ENCODE measurements around the gene DMAC2.

Gene DMAC2

GRCh38 chr19:41445575-41445974 lies 5.9 kb upstream of the DMAC2 start:
- H3K27ac ChIP-seq (ENCODE audit: low read length): no peak overlapping the region
- no peaks in the 10 kb centered on the region for H4K20me1 ChIP-seq (ENCODE audit: insufficient read depth, low read length)
- H3K9me3 ChIP-seq (ENCODE audit: insufficient read depth, low read length, severe bottlenecking): no peaks in the 10 kb centered on the region
- no peaks in the 10 kb centered on the region for H3K4me1 ChIP-seq (ENCODE audit: insufficient read depth, low read length)
- no peak for DNase-seq
- no peak overlapping the region for H3K4me2 ChIP-seq (ENCODE audit: insufficient read depth, low read length)
- ATAC-seq (ENCODE audit: insufficient read depth, low read depth): no peak
- no peaks in the 10 kb centered on the region for H3K36me3 ChIP-seq (ENCODE audit: insufficient read depth, low read length)
- no peak for TF ChIP-seq CTCF (IDR thresholded peaks at IDR 0.05; ENCODE audit: borderline replicate concordance, extremely low read depth, low read length, poor library complexity, severe bottlenecking)
- no peak for TF ChIP-seq EZH2 (IDR thresholded peaks at IDR 0.05; ENCODE audit: borderline replicate concordance, low read depth, low read length, severe bottlenecking)
- no peaks in the 10 kb centered on the region for H3K27me3 ChIP-seq (ENCODE audit: insufficient read depth, low read length, poor library complexity)
- H3K79me2 ChIP-seq (ENCODE audit: insufficient read depth, low read length): no peaks in the 10 kb centered on the region
- H2AFZ ChIP-seq (ENCODE audit: low read depth, low read length): no peak overlapping the region
- H3K4me3 ChIP-seq (ENCODE audit: low read depth in 1 of 2, low read length in 2 of 2): no peak overlapping the region
- H3K9ac ChIP-seq (ENCODE audit: low read depth, low read length): no peak overlapping the region

GRCh38 chr19:41443813-41444455 lies 4.2 kb upstream of the DMAC2 start:
- TF ChIP-seq EZH2 (IDR thresholded peaks at IDR 0.05; ENCODE audit: borderline replicate concordance, low read depth, low read length, severe bottlenecking) (no peak), CTCF (IDR thresholded peaks at IDR 0.05; ENCODE audit: borderline replicate concordance, extremely low read depth, low read length, poor library complexity, severe bottlenecking) (no peak)
- H3K4me1 ChIP-seq (ENCODE audit: insufficient read depth, low read length): peaks cover 9% of the 10 kb centered on the region
- H3K36me3 ChIP-seq (ENCODE audit: insufficient read depth, low read length): no peaks in the 10 kb centered on the region
- H4K20me1 ChIP-seq (ENCODE audit: insufficient read depth, low read length): no peaks in the 10 kb centered on the region
- no peak overlapping the region for H3K27ac ChIP-seq (ENCODE audit: low read length)
- peaks cover 4% of the 10 kb centered on the region for H3K79me2 ChIP-seq (ENCODE audit: insufficient read depth, low read length)
- H2AFZ ChIP-seq (ENCODE audit: low read depth, low read length): no peak overlapping the region
- no peak overlapping the region for H3K4me2 ChIP-seq (ENCODE audit: insufficient read depth, low read length)
- H3K9me3 ChIP-seq (ENCODE audit: insufficient read depth, low read length, severe bottlenecking): no peaks in the 10 kb centered on the region
- H3K27me3 ChIP-seq (ENCODE audit: insufficient read depth, low read length, poor library complexity): no peaks in the 10 kb centered on the region
- ATAC-seq (ENCODE audit: insufficient read depth, low read depth) (no peak), DNase-seq (no peak)
- no peak overlapping the region for H3K9ac ChIP-seq (ENCODE audit: low read depth, low read length)
- H3K4me3 ChIP-seq (ENCODE audit: low read depth in 1 of 2, low read length in 2 of 2): no peak overlapping the region

- Histone ChIP-seq H4K20me1 (ENCODE audit: insufficient read depth, low read length) (no peaks in the 10 kb centered on the region), H3K4me3 (ENCODE audit: low read depth in 1 of 2, low read length in 2 of 2) (no peak within 1 kb of the TSS), H3K36me3 (ENCODE audit: insufficient read depth, low read length) (peaks cover 6% of the 10 kb centered on the region), H3K27ac (ENCODE audit: low read length) (no peak within 1 kb of the TSS), H3K9me3 (ENCODE audit: insufficient read depth, low read length, severe bottlenecking) (no peaks in the 10 kb centered on the region), H3K27me3 (ENCODE audit: insufficient read depth, low read length, poor library complexity) (no peaks in the 10 kb centered on the region), H3K9ac (ENCODE audit: low read depth, low read length) (no peak within 1 kb of the TSS), H3K4me2 (ENCODE audit: insufficient read depth, low read length) (no peak within 1 kb of the TSS), H2AFZ (ENCODE audit: low read depth, low read length) (no peak within 1 kb of the TSS), H3K79me2 (ENCODE audit: insufficient read depth, low read length) (peaks cover 16% of the 10 kb centered on the region), H3K4me1 (ENCODE audit: insufficient read depth, low read length) (peaks cover 21% of the 10 kb centered on the region)
- ATAC-seq (ENCODE audit: insufficient read depth, low read depth) (no peak), DNase-seq (no peak)
- no peak for TF ChIP-seq EZH2 (IDR thresholded peaks at IDR 0.05; ENCODE audit: borderline replicate concordance, low read depth, low read length, severe bottlenecking)
- TF ChIP-seq CTCF (IDR thresholded peaks at IDR 0.05; ENCODE audit: borderline replicate concordance, extremely low read depth, low read length, poor library complexity, severe bottlenecking): no peak
These were observed 3.0 kb upstream of the DMAC2 start, which contains the start of gene ERICH4 for GRCh38 chr19:41442473-41443355. ERICH4 (plus strand) TSS chr19:41443156; CDS start chr19:41443170, 14 bp downstream.
